Glutamatergic neuron (in vitro differentiated cells): ENCODE measurements around the gene EFNB2. TPM values are rescaled to one million over a fixed set of nuclear protein-coding genes. Genes with fewer than 3 reads are reported as not detected.

Experiments
- DNase-seq: peaks from one replicate; pipeline ENCODE4 v3.0.0; 2022
- H3K27ac Mint-ChIP-seq: one replicate; pipeline ENCODE4 v1.8.0; 2020; ENCODE audit warnings: mild to moderate bottlenecking, mixed read lengths, inconsistent platforms; ENCODE audit not compliant: unreplicated experiment
- H3K27me3 Mint-ChIP-seq: one replicate; pipeline ENCODE4 v1.8.0; 2020; ENCODE audit warnings: mild to moderate bottlenecking, moderate library complexity, mixed read lengths, inconsistent platforms; ENCODE audit not compliant: unreplicated experiment
- H3K36me3 Mint-ChIP-seq: one replicate; pipeline ENCODE4 v1.8.0; 2020; ENCODE audit warnings: mild to moderate bottlenecking, mixed read lengths, inconsistent platforms; ENCODE audit not compliant: unreplicated experiment
- H3K4me1 Mint-ChIP-seq: one replicate; pipeline ENCODE4 v1.8.0; 2020; ENCODE audit warnings: mild to moderate bottlenecking, low read depth, mixed read lengths, inconsistent platforms; ENCODE audit not compliant: unreplicated experiment
- H3K4me3 Mint-ChIP-seq: one replicate; pipeline ENCODE4 v1.8.0; 2020; ENCODE audit warnings: mild to moderate bottlenecking, mixed read lengths, inconsistent platforms; ENCODE audit not compliant: unreplicated experiment
- H3K9me3 Mint-ChIP-seq: one replicate; pipeline ENCODE4 v1.8.0; 2020; ENCODE audit warnings: mild to moderate bottlenecking, moderate library complexity, mixed read lengths, inconsistent platforms; ENCODE audit not compliant: unreplicated experiment
- CTCF ChIP-seq: fragments of 200-600 bp; sonication (generic); IDR thresholded peaks from one replicate; pipeline ENCODE4 v1.5.0; 2021; ENCODE audit not compliant: partially characterized antibody, unreplicated experiment
- total RNA-seq: library from RNA; stranded (reverse); fragmentation: NEBNext Ultra II Directional; extraction: Animal tissue kit (Norgen Biotek cat#: 25700); gene quantifications from one replicate; pipeline ENCODE4 v1.2.1, GENCODE V29; 2021; ENCODE audit not compliant: unreplicated experiment

Gene EFNB2
- total RNA-seq, 1 donor from 2014 or later = 51.1 TPM

GRCh38 chr13:106533101-106533942 is 2.1 kb downstream of the EFNB2 start:
- Mint-ChIP-seq H3K9me3 (peaks cover 17% of the 10 kb centered on the region), H3K27me3 (peaks cover 7% of the 10 kb centered on the region), H3K36me3 (no peaks in the 10 kb centered on the region), H3K4me1 (peaks cover 22% of the 10 kb centered on the region), H3K4me3 (peak overlapping the region; percentile 95), H3K27ac (peak overlapping the region; percentile 87)
- peak; percentile 95 for DNase-seq
- TF ChIP-seq CTCF = peak; percentile 49

GRCh38 chr13:106532111-106532929 is 3.1 kb downstream of the EFNB2 start:
- H3K27me3 Mint-ChIP-seq = peaks cover 7% of the 10 kb centered on the region
- TF ChIP-seq CTCF = no peak
- peak; percentile 28 for DNase-seq
- peaks cover 22% of the 10 kb centered on the region for H3K4me1 Mint-ChIP-seq
- H3K4me3 Mint-ChIP-seq = peak overlapping the region; percentile 89
- peaks cover 17% of the 10 kb centered on the region for H3K9me3 Mint-ChIP-seq
- H3K27ac Mint-ChIP-seq = peak overlapping the region; percentile 95
- H3K36me3 Mint-ChIP-seq = no peaks in the 10 kb centered on the region

- H3K36me3 Mint-ChIP-seq = no peaks in the 10 kb centered on the region
- peaks cover 22% of the 10 kb centered on the region for H3K4me1 Mint-ChIP-seq
- DNase-seq = no peak
- peaks cover 12% of the 10 kb centered on the region for H3K9me3 Mint-ChIP-seq
- H3K4me3 Mint-ChIP-seq = peak overlapping the region; percentile 89
- no peak for TF ChIP-seq CTCF
- peaks cover 4% of the 10 kb centered on the region for H3K27me3 Mint-ChIP-seq
- no peak overlapping the region for H3K27ac Mint-ChIP-seq
These were observed 4.4 kb downstream of the EFNB2 start for GRCh38 chr13:106530980-106531481.

GRCh38 chr13:106530171-106530851 is 5.2 kb downstream of the EFNB2 start:
- peaks cover 22% of the 10 kb centered on the region for H3K4me1 Mint-ChIP-seq
- DNase-seq = no peak
- peak overlapping the region; percentile 89 for H3K4me3 Mint-ChIP-seq
- H3K27me3 Mint-ChIP-seq = peaks cover 4% of the 10 kb centered on the region
- H3K36me3 Mint-ChIP-seq = no peaks in the 10 kb centered on the region
- no peak overlapping the region for H3K27ac Mint-ChIP-seq
- H3K9me3 Mint-ChIP-seq = peaks cover 12% of the 10 kb centered on the region
- TF ChIP-seq CTCF = no peak
